ENCODE data around the gene COL4A4.

Gene COL4A4

DNA sequence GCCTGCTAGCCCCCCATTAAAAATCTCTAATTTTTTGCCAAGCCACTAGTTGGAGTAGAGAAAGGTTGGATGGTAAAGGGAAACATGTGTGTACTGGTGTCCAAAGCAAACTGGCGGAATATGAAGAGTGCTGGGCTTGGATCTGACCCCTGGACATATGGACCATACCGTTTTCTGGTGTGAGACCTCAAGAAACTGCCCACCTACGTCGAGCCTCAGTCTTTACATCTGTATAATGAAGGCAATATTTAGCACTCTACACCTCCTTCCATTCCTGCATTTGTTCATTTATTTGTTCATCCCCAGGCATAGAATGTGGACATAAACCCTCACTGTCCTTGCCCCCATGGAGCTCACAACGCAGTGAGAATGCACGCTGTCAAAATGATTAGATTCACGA lies 185.7 kb downstream of the COL4A4 start:
- DNase-seq = no peak

DNA sequence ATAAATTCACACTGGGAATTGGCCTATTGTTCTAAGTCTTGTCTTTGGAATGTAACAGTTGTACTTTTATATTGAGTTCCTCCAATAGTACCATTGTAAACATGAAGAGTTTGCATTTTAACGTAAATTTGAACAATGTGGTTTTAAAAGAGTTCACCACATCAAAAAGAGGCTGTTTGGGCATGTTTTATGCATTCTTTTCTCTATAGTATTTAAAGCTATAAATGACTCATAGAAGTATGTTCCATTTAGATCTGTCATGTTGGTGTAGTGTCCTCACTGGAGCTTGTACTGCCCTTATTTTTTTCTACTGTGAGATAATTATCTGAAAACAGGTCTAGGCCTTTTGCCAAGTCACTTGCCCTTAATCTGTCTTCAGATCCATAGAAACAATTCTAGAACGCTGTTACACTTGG lies 186.2 kb downstream of the COL4A4 start:
- no peak for DNase-seq

DNA sequence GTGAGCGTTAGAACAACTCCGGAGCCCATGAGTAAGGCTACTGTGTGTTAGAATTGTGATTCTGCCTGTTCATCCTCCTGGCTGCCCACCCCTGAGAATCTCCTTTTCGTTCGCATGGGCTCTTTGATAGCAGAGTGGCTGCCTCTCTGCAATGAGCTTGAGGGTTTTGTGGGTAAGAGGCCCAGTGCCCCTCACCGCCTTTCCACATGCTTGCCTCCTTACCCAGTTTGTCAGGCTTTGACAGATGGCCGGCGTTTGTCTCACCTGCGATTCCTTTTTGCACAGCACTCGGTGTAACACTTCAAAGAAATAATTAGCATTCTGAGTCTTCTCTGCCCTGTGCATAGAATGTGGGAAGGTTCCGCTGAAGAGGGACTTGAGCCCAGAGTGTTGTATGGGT lies 190.2 kb downstream of the COL4A4 start:
- DNase-seq = no peak

DNA sequence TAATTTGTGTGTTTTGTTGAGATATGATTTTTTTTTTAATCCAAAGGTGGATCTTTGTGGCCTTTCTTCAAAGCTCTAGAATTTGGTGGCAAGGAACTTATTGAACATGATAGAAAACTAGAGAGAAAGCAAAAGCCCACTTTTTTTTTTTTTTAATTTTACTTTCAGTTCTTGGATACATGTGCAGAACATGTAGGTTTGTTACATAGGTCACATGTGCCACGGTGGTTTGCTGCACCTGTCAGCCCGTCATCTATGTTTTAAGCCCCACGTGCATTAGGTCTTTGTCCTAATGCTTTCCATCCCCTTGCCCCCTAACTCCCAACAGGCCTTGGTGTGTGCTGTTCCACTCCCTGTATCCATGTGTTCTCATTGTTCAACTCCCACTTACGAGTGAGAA lies 192.2 kb downstream of the COL4A4 start:
- no peak for DNase-seq

DNA sequence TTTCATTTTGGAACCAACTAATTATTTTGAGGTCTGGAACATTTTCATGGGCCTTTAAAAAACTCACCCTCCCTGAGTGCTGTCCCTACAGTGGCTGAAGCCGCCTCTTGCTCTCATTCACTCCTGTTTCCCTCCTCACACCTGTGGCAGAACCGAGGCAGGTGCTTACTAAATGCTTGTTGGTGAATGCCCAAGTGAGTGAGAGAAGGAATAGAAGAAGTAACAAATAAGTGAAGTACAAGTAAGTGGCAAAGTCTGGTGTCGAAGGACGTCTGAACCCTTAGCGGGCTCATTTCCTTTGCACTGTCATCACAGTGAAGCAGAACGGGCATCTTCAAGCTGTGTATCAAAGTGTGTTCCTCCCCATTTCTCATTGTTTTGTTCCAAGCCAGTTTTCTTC lies 192.9 kb downstream of the COL4A4 start:
- DNase-seq = no peak

DNA sequence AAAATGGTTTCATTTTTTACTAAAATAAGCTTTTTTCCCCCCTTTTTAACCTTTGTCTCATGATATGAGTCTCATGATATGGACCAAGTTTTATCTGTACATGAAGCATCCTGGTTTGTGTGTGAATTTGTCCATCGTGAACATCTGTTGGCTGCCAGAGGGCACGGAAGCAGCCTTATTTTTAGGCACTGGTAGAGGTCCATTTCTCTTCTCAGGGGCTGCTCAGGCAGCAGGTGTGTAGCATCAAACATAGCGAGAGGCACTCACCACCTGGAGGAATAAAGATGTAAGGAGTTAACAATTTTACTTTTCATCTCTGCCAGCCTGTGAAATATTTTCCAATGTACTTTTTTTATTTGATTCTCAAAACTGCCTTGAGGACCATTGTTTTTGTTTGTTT lies 193.6 kb downstream of the COL4A4 start:
- DNase-seq = no peak

DNA sequence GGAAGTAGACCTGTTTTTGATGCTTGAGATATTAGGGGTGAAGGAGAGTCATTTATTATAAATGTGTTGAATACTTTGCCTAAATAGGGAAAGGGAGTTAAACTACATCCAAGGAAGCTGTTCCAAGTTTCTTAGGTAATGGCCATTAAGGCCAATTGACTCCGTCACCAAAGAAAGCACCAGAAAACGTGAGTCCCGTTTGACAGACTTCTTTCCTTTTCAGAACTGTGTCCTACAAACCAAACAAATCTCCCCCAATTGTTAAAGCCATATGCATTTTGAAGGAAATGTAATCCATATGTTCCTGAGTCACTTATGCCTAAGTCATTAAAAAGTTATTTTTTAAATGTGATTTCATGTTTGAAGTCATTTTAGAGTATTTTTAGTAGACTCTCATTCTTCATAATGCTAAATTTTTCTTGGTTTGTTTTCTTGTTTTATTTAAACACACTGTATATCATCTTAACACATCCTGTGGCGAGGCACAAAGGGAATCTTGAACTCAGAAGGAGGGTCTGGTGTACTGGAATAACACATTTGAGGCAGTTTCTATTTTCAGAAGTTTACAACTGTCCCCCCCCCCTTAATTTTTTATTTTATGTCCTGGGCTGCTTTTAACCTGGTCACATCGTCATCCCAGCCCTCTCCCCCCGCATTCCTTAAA lies 194.5 kb downstream of the COL4A4 start:
- no peak for DNase-seq

DNA sequence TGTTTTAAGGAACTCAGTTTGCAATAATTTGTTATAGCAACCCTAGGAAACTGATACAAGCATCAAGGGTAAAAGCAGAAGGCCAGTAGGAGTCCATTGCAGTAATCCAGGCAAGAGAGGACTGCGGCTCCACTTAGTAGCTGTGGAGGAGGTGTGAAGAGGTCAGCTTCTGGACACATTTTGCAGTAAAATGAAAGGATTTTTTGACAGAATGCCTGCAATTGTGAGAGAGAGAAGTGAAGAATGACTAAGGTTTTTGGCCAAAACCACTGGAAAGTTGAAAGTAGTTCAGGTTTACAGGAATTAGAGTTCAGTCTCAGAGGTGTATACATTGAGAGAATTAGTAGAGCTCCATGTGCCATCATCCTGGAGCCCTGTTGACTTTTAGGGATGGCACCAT lies 198.6 kb downstream of the COL4A4 start:
- DNase-seq = no peak

DNA sequence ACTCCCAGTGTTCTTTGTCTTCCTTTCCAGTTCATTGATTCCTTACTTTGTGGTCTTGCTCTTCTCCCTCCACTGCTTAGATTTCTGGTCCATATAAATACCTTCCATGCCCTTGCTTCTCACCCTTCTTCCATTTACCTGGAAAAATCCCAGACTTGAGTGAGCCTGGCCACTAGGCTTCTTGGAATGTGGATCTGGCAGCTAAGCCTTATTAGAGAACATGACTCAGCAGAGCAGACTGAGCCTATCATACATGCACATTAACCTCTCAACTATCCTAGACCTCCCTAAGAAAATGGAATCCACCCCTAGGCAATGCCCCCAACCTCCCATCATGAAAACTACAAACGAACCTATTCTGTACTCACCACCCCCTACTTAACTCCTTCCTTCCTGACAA lies 200.5 kb downstream of the COL4A4 start:
- DNase-seq = no peak

DNA sequence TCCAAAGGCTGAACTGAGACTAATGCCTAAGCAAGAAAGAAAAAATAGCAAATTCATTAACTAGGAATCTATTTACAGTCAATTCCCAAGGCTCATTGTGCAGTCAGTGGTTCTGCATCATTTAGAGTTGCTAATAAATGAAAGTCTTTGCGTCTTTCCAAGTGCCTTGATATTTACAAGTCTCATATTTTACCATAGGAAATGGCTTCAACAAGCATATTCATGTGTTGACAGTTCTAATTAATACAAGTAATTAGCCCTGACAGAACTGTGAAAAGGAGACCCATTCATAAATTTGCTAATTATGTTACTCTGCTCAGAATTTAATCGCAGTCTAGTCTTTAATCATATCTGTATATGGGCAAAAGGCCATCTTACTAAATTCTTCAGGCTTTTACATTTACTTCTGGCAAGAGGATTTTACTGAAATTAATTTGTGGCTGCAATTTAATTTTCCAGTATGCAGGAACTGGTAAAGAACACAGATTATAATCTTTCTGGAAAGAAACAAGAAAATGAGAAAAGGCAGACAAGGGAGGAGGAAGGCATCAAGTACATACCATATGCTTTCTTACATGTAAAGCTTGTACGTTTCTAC lies 201.7 kb downstream of the COL4A4 start:
- no peak for DNase-seq

DNA sequence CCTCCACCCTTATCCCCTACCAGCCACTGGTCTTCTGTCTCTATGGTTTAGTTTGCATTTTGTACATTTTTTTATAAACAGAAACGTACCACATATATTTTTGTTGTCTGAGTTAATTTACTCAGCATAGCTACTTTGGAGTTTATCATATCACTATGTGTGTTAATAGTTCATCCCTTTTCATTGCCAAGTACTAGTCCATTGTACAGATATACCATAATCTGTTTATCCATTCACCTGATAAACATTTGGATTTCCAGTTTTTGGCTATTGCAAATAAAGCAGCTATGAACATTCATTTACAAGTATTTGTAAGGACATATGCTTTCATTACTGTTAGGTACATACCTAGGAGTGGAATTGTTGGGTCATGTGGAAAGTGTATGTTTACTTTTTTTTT lies 204.6 kb downstream of the COL4A4 start:
- DNase-seq = no peak

DNA sequence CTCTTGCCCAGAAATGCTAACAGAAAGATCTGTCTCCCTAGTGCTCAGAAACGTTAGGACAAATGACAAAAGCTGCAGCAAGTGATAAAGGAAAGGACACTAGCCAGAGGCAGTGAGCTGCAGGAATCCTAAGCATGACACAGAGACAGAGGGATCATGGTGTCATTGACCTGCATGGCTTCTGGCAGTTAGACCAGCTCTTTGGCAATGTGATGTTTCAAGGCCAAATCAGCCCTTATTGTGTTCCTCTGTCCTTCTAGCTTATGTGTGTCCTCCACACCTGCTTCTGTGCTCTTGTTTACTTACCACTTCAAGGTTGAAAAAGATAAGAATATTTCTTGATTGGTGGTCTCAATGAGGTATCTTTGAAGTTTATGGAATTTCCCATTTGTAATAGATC lies 207.3 kb downstream of the COL4A4 start:
- DNase-seq = no peak

DNA sequence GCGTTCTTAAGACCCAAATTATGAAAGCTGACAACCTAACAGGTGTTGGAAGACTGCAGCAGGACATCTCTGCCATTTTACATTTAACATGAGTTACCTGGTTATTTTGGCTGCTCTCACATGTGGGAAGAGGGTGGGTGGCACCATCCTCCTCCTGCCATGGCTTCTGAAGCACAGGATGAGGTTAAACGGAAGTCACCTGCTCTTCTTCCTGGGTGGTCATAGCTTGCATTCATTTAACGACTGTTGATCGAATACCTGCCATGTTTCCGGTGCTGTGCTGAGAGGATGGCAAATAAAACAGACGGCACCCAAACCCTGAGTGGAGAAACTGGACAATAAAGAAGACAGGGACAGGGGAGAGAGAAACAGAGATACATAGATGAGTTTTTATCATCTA lies 210.2 kb downstream of the COL4A4 start:
- peak; percentile 9 for DNase-seq

DNA sequence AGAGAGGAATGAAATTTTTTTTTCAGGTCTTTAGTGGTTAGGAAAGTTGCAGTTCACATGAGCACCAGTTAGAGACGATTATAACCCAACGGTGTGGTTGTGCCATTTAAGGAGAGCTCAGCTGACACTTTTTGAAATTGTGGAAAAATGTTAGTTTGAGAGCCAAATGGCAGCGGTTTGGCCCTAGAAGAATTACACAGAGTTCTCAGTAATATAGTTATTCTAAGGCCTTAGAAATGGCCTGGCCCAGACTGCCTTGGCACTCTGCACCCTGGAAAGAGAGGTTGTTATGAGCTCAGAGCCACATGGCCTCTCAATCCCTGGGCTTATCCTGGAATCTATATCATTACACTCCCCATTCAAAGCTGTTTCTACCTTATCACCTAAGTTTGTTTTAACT lies 210.8 kb downstream of the COL4A4 start:
- DNase-seq = no peak
